ENCODE measurements around the gene VAV2.
"Not testable (repeated sequence)": the region's sequence is repeated elsewhere in the genome, so short reads cannot be mapped to it uniquely, and the experiment has no call there.

Gene VAV2

GRCh38 chr9:133933426-133934026 is 58.6 kb downstream of the VAV2 start:
- DNase-seq: no peak

- DNase-seq: no peak
These were observed 59.5 kb downstream of the VAV2 start for GRCh38 chr9:133932633-133933032.

- no peak for DNase-seq
These were observed 59.9 kb downstream of the VAV2 start for GRCh38 chr9:133932181-133932580.

GRCh38 chr9:133930682-133931485 is 61.2 kb downstream of the VAV2 start:
- no peak for DNase-seq

GRCh38 chr9:133930046-133930681 is 62.0 kb downstream of the VAV2 start:
- no peak for DNase-seq

- DNase-seq: no peak
These were observed 62.5 kb downstream of the VAV2 start for GRCh38 chr9:133929599-133929998.

- DNase-seq: no peak
These were observed 63.8 kb downstream of the VAV2 start for GRCh38 chr9:133928248-133928764.

GRCh38 chr9:133927041-133927440 is 65.1 kb downstream of the VAV2 start:
- DNase-seq: no peak

- DNase-seq: no peak
These were observed 65.8 kb downstream of the VAV2 start for GRCh38 chr9:133926165-133926856.

GRCh38 chr9:133924453-133924852 is 67.7 kb downstream of the VAV2 start:
- DNase-seq: no peak

- not testable (repeated sequence) for DNase-seq
These were observed 68.5 kb downstream of the VAV2 start for GRCh38 chr9:133923608-133924007.

- no peak for DNase-seq
These were observed 70.3 kb downstream of the VAV2 start for GRCh38 chr9:133921866-133922265.

GRCh38 chr9:133920471-133920870 is 71.7 kb downstream of the VAV2 start:
- DNase-seq: no peak

GRCh38 chr9:133919253-133920115 is 72.6 kb downstream of the VAV2 start:
- DNase-seq: no peak

GRCh38 chr9:133918111-133918813 is 73.9 kb downstream of the VAV2 start:
- no peak for DNase-seq

GRCh38 chr9:133917375-133917774 is 74.7 kb downstream of the VAV2 start:
- DNase-seq: no peak

GRCh38 chr9:133916159-133916541 is 76.0 kb downstream of the VAV2 start:
- no peak for DNase-seq

- no peak for DNase-seq
These were observed 76.5 kb downstream of the VAV2 start for GRCh38 chr9:133915534-133916158.

- DNase-seq: no peak
These were observed 77.4 kb downstream of the VAV2 start for GRCh38 chr9:133914442-133915342.
